ENCODE measurements around the gene BEND5.

BEND5 gene

GRCh38 chr1:48679859-48680258 is 96.8 kb downstream of the BEND5 start:
- no peak for DNase-seq (ENCODE audit: low spot score)

GRCh38 chr1:48678710-48679505 is 97.8 kb downstream of the BEND5 start:
- no peak for DNase-seq (ENCODE audit: low spot score)
